K562 (cell line): Measurements from ENCODE around the gene SH3BGR. TPM values are rescaled to one million over a fixed set of nuclear protein-coding genes. Genes with fewer than 3 reads are reported as not detected.

ENCODE experiments used
- ATAC-seq: fragments of 200-7000 bp; cut with Tn5 transposase; 3 replicates; pipeline ENCODE4 v1.9.1; 2020; ENCODE audit warnings: moderate library complexity
- BruUV-seq: library from RNA; stranded (reverse); fragments of 400-500 nt; replicated peaks from 2 replicates; lab custom pipeline; 2021; lab: Mats Ljungman, UMichigan
- CTCF ChIA-PET: fragments of 300-600 bp; formaldehyde crosslinking; extraction: SDS; loops from one replicate; lab custom pipeline; 2021; ENCODE audit warnings: low intra/inter-chr PET ratio; lab: Yijun Ruan, JAX
- POLR2A ChIA-PET: fragments of 300-600, 350-650 bp; sonication (Branson Sonifier 250); formaldehyde crosslinking; extraction: SDS; loops from one replicate; lab custom pipeline; 2021; ENCODE audit warnings: antibody characterized with exemption, inconsistent platforms; lab: Yijun Ruan, JAX
- DNase-seq, 4 experiments: peaks; one replicate each; pipeline versions ENCODE4 v3.0.0 to v3.0.0-alpha.2; 2011 to 2018; ENCODE audit warnings: low spot score in 3 of 4, mixed read lengths in 3 of 4; ENCODE audit errors: extremely low read depth in 1 of 4
- FAIRE-seq: peaks from 2 replicates; lab custom pipeline; 2011; peaks lifted over from hg19 to GRCh38; lab: Jason Lieb, UNC
- H2AFZ ChIP-seq: 2 replicates; pipeline ENCODE4 v1.6.0; 2011; ENCODE audit warnings: low read depth, low read length, control low read depth, inconsistent platforms
- H3K27ac ChIP-seq: fragments of 200-600 bp; 3 replicates; pipeline ENCODE4 v1.8.0; 2011; ENCODE audit warnings: low read depth, mild to moderate bottlenecking, control low read depth, inconsistent platforms, low read length, moderate library complexity, mixed read lengths; ENCODE audit errors: extremely low read depth
- H3K27me3 ChIP-seq, 2 experiments: fragments of 300-600 bp in 1 of 2; 2 replicates in 1 of 2; 3 replicates in 1 of 2; pipeline versions ENCODE4 v1.6.0 to v1.8.0; 2011; ENCODE audit warnings: inconsistent platforms in 2 of 2, low read length in 2 of 2, mild to moderate bottlenecking in 1 of 2, mixed read lengths in 1 of 2, moderate library complexity in 1 of 2; ENCODE audit not compliant: control insufficient read depth in 2 of 2, insufficient read depth in 2 of 2
- H3K36me3 ChIP-seq: fragments of 300-600 bp; 3 replicates; pipeline ENCODE4 v1.8.0; 2011; ENCODE audit warnings: mild to moderate bottlenecking, low read length, inconsistent platforms; ENCODE audit not compliant: control insufficient read depth, insufficient read depth
- H3K4me1 ChIP-seq, 2 experiments: fragments of 200-600 bp in 1 of 2; replicated peaks in 1 of 2; 2 replicates in 1 of 2; 3 replicates in 1 of 2; pipeline versions ENCODE4 v1.5.1 to v1.8.0; 2011; ENCODE audit warnings: inconsistent platforms in 2 of 2, low read length in 2 of 2, mild to moderate bottlenecking in 1 of 2, mixed read lengths in 1 of 2, moderate library complexity in 1 of 2; ENCODE audit not compliant: control insufficient read depth in 2 of 2, insufficient read depth in 2 of 2
- H3K4me2 ChIP-seq: 2 replicates; pipeline ENCODE4 v1.6.1; 2011; ENCODE audit warnings: low read length, control low read depth, inconsistent platforms, mixed read lengths; ENCODE audit not compliant: insufficient read depth
- H3K4me3 ChIP-seq: fragments of 200-600 bp; sonication (generic), shearing (Covaris generic); 2 replicates; pipeline ENCODE4 v1.5.1; 2016; ENCODE audit warnings: control low read depth, inconsistent platforms
- H3K79me2 ChIP-seq: fragments of 200-600 bp; 3 replicates; pipeline ENCODE4 v1.8.0; 2011; ENCODE audit warnings: low read length, inconsistent platforms; ENCODE audit not compliant: control insufficient read depth, insufficient read depth
- H3K9ac ChIP-seq, 2 experiments: 2 replicates each; pipeline versions ENCODE4 v1.6.0 to v1.6.1; 2011; ENCODE audit warnings: low read depth in 2 of 2, low read length in 2 of 2, control low read depth in 1 of 2, inconsistent platforms in 1 of 2, mild to moderate bottlenecking in 1 of 2, mixed read lengths in 1 of 2; ENCODE audit not compliant: insufficient read depth in 1 of 2
- H3K9me1 ChIP-seq: one replicate; pipeline ENCODE4 v1.6.0; 2011; ENCODE audit warnings: inconsistent platforms, mild to moderate bottlenecking, low read length, moderate library complexity; ENCODE audit not compliant: control insufficient read depth, insufficient read depth
- H3K9me3 ChIP-seq: replicated peaks from 2 replicates; pipeline ENCODE4 v1.5.1; 2011; ENCODE audit warnings: low read depth, low read length, inconsistent platforms; ENCODE audit not compliant: control insufficient read depth, insufficient read depth
- H4K20me1 ChIP-seq: replicated peaks from 2 replicates; pipeline ENCODE4 v1.6.1; 2011; ENCODE audit warnings: low read length, inconsistent platforms, mixed read lengths; ENCODE audit not compliant: control insufficient read depth, insufficient read depth
- ASH1L ChIP-seq: fragments of 450-650 bp; IDR thresholded peaks from 2 replicates; pipeline ENCODE4 v1.6.1; 2018; ENCODE audit warnings: borderline replicate concordance, mild to moderate bottlenecking, low read depth; ENCODE audit not compliant: partially characterized antibody
- COPS2 ChIP-seq: fragments of 450-650 bp; conservative IDR thresholded peaks from 2 replicates; pipeline ENCODE4 v1.6.1; 2016; ENCODE audit warnings: mild to moderate bottlenecking, moderate library complexity
- KLF1 ChIP-seq: fragments of 450-650 bp; IDR thresholded peaks from 2 replicates; pipeline ENCODE4 v1.6.1; 2016; ENCODE audit warnings: missing genetic modification characterization, missing compliant biosample characterization
- MTA3 ChIP-seq: fragments of 450-650 bp; formaldehyde crosslinking; IDR thresholded peaks from 2 replicates; pipeline ENCODE4 v1.6.1; 2017; ENCODE audit warnings: mild to moderate bottlenecking, borderline replicate concordance
- NCOA4 ChIP-seq: fragments of 450-650 bp; IDR thresholded peaks from 2 replicates; pipeline ENCODE4 v1.6.1; 2018; ENCODE audit warnings: mild to moderate bottlenecking; ENCODE audit not compliant: partially characterized antibody
- NR2C1 ChIP-seq, 2 experiments: fragments of 450-650 bp; IDR thresholded peaks; 2 replicates each; pipeline ENCODE4 v1.6.1; 2017; ENCODE audit warnings: mild to moderate bottlenecking in 2 of 2, antibody characterized with exemption in 1 of 2, inconsistent platforms in 1 of 2, missing compliant biosample characterization in 1 of 2, missing genetic modification characterization in 1 of 2
- PHB ChIP-seq: fragments of 250-450 bp; sonication (Bioruptor Pico); IDR thresholded peaks from 2 replicates; pipeline ENCODE4 v1.5.0; 2021
- POLR2B ChIP-seq: fragments of 450-650 bp; IDR thresholded peaks from 2 replicates; pipeline ENCODE4 v1.6.1; 2018; ENCODE audit warnings: low read depth; ENCODE audit not compliant: partially characterized antibody
- RBM17 ChIP-seq: fragments of 200-400 bp; formaldehyde crosslinking; IDR thresholded peaks from 2 replicates; pipeline ENCODE4 v1.6.1; 2017; ENCODE audit warnings: low read depth, mild to moderate bottlenecking, low read length, borderline replicate concordance
- RBM39 ChIP-seq: fragments of 200-400 bp; formaldehyde crosslinking; optimal IDR thresholded peaks from 2 replicates; pipeline ENCODE3; 2018; ENCODE audit warnings: low read depth, low read length
- TARDBP ChIP-seq: fragments of 450-650 bp; IDR thresholded peaks from 2 replicates; pipeline ENCODE4 v1.6.1; 2016
- WHSC1 ChIP-seq: IDR thresholded peaks from one replicate; pipeline ENCODE4 v1.6.1; 2012; ENCODE audit warnings: low read length, control low read depth, inconsistent platforms
- XRCC4 ChIP-seq: IDR thresholded peaks from one replicate; pipeline ENCODE4 v1.6.1; 2011; ENCODE audit not compliant: insufficient read depth, insufficient read length; ENCODE audit errors: extremely low read depth
- ZNF133 ChIP-seq: fragments of 250-450 bp; sonication (Bioruptor Pico); IDR thresholded peaks from 2 replicates; pipeline ENCODE4 v1.4.0; 2020; ENCODE audit warnings: mild to moderate bottlenecking
- ZNF77 ChIP-seq: fragments of 250-450 bp; sonication (Bioruptor Pico); IDR thresholded peaks from 2 replicates; pipeline ENCODE4 v1.5.0; 2020
- ZZZ3 ChIP-seq: fragments of 450-650 bp; IDR thresholded peaks from 2 replicates; pipeline ENCODE4 v1.6.1; 2016; ENCODE audit warnings: antibody characterized with exemption, mild to moderate bottlenecking, moderate library complexity
- WGBS: fragments of 100-300 bp; shearing (Covaris generic); methylation state at CpG from one replicate; pipeline ENCODE4 v1.1.6; 2016; ENCODE audit warnings: low coverage, mixed read lengths; ENCODE audit not compliant: insufficient coverage; ENCODE audit errors: missing lambda C conversion rate; 5-methylcytosine and 5-hydroxymethylcytosine counted together
- in situ Hi-C: fragments of 300-500 bp; cut with MboI; formaldehyde crosslinking; loops from 4 replicates; pipeline ENCODE4 v1.15.0; 2018; ENCODE audit warnings: inconsistent platforms, mixed read lengths
- intact Hi-C: fragments of 100-400 bp; cut with micrococcal nuclease; formaldehyde crosslinking; loops from 2 replicates; pipeline ENCODE4 v1.14.2; 2022
- polyA plus RNA-seq, 8 experiments: library from polyadenylated mRNA; depleted of rRNA in 4 of 8; stranded (reverse) in 5 of 8; unstranded in 3 of 8; fragments of >200 nt; fragmentation: Nextera tagmentation in 2 of 8; fragmentation: Illumina TruSeq in 1 of 8; extraction: Ambion mirVana in 2 of 8; extraction: Trizol in 1 of 8; gene quantifications; 2 replicates each; pipeline versions ENCODE4 v1.2.1 to v1.2.3, GENCODE V29; 2011 to 2014; ENCODE audit warnings: inconsistent platforms in 1 of 8, missing spikeins in 1 of 8
- total RNA-seq, 7 experiments: library from RNA; depleted of rRNA in 6 of 7; stranded (reverse); fragments of >200 nt in 6 of 7; fragmentation: Illumina TruSeq in 2 of 7; extraction: Trizol in 2 of 7; gene quantifications; 2 replicates each; pipeline versions ENCODE4 v1.2.1 to v1.2.3, GENCODE V29; 2011 to 2021; ENCODE audit warnings: low replicate concordance in 1 of 7
- TF ChIP-seq, protein P1 (sequence below): fragments of 450-650 bp; formaldehyde crosslinking; conservative IDR thresholded peaks from 2 replicates; pipeline ENCODE4 v1.4.0; 2022; ENCODE audit warnings: mild to moderate bottlenecking, missing genetic modification characterization
- TF ChIP-seq, protein P2 (sequence below): sonication (generic); formaldehyde crosslinking; IDR thresholded peaks from 2 replicates; pipeline ENCODE4 v1.8.1; 2023; ENCODE audit warnings: mild to moderate bottlenecking, missing genetic modification reagents
- TF ChIP-seq, protein P3 (sequence below): fragments of 450-650 bp; IDR thresholded peaks from 2 replicates; pipeline ENCODE4 v1.6.1; 2016; ENCODE audit warnings: mild to moderate bottlenecking
- TF ChIP-seq, protein P4 (sequence below): fragments of 250-450 bp; sonication (Bioruptor Pico); IDR thresholded peaks from 2 replicates; pipeline ENCODE4 v1.8.0; 2022; ENCODE audit warnings: moderate library complexity, mild to moderate bottlenecking, inconsistent platforms

SH3BGR gene
- total and polyA plus RNA-seq, 9 of the 15 experiments (the other 6 are each of a cell fraction or from before 2014, with no cell fraction given) = 6.6 to 42.9 (median 25.6) TPM

DNA sequence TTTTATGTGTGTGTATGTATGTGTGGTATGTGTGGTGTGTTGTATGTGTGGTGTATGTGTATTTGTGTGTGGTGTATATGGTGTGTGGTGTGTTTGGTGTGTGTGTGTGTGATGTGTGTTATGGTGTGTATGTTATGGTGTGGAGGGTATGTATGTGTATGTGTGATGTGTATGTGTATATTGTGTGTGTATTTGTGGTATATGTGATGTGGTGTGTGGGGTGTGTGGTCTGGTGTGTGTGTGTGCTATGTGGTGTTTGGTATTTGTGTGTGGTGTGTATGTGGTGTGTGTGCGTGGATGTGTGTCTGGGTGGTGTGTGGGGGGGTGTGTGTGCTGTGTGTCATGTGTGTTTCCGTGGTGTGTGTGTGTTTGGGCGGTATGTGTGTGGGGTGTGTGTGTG is 59.3 kb downstream of the SH3BGR start:
- 51% methylated on average over 3 of the region's 3 CpGs for WGBS
- Histone ChIP-seq H2AFZ (no peak overlapping the region), H3K9ac (no peak overlapping the region), H3K4me2 (no peak overlapping the region), H3K9me1 (no peaks in the 10 kb centered on the region), H3K4me3 (no peak overlapping the region), H4K20me1 (no peaks in the 10 kb centered on the region; the same call in 1 of the 2 replicates), H3K79me2 (no peaks in the 10 kb centered on the region), H3K27ac (no peak overlapping the region), H3K9me3 (no peaks in the 10 kb centered on the region), H3K36me3 (no peaks in the 10 kb centered on the region; the same call in 2 of the 3 replicates), H3K27me3 (peaks cover 2 to 4% of the 10 kb centered on the region in 2 experiments; a peak in 2 of 5 replicates), H3K4me1 (no peaks in the 10 kb centered on the region; a peak in 1 of 5 replicates)
- no TSS peak for BruUV-seq
- ChIA-PET CTCF (no interaction called here), POLR2A (interaction anchor here (0.9 kb wide), 1 partner anchor 328 kb away, joined by 3 read pairs; the partner anchor contains the start of gene PSMG1)
- FAIRE-seq = peak; percentile 67
- DNase-seq = no peak
- intact Hi-C loops = no loop called here
- ATAC-seq = no peak
- in situ Hi-C loops = no loop called here
- TF ChIP-seq, protein P1, sequence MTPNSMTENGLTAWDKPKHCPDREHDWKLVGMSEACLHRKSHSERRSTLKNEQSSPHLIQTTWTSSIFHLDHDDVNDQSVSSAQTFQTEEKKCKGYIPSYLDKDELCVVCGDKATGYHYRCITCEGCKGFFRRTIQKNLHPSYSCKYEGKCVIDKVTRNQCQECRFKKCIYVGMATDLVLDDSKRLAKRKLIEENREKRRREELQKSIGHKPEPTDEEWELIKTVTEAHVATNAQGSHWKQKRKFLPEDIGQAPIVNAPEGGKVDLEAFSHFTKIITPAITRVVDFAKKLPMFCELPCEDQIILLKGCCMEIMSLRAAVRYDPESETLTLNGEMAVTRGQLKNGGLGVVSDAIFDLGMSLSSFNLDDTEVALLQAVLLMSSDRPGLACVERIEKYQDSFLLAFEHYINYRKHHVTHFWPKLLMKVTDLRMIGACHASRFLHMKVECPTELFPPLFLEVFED (CRISPR knock-in tag) = peak; percentile 38; the same call in 1 of the 2 replicates
- TF ChIP-seq RBM17 (no peak), WHSC1 (no peak), POLR2B (peak; percentile 22), COPS2 (no peak), ZZZ3 (no peak), NCOA4 (no peak), NR2C1 (IDR thresholded peaks at IDR 0.05) (no peak), NR2C1 (tag; IDR thresholded peaks at IDR 0.05) (no peak), ASH1L (no peak), PHB (CRISPR knock-in tag) (no peak), KLF1 (no peak), MTA3 (no peak), TARDBP (0 out of 2 replicates have a peak, but pooled peaks have one; percentile 42), ZNF133 (no peak), ZNF77 (no peak), RBM39 (no peak), XRCC4 (no peak)
- TF ChIP-seq, protein P2, sequence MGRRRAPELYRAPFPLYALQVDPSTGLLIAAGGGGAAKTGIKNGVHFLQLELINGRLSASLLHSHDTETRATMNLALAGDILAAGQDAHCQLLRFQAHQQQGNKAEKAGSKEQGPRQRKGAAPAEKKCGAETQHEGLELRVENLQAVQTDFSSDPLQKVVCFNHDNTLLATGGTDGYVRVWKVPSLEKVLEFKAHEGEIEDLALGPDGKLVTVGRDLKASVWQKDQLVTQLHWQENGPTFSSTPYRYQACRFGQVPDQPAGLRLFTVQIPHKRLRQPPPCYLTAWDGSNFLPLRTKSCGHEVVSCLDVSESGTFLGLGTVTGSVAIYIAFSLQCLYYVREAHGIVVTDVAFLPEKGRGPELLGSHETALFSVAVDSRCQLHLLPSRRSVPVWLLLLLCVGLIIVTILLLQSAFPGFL (CRISPR knock-in tag) = no peak
- TF ChIP-seq, protein P3, sequence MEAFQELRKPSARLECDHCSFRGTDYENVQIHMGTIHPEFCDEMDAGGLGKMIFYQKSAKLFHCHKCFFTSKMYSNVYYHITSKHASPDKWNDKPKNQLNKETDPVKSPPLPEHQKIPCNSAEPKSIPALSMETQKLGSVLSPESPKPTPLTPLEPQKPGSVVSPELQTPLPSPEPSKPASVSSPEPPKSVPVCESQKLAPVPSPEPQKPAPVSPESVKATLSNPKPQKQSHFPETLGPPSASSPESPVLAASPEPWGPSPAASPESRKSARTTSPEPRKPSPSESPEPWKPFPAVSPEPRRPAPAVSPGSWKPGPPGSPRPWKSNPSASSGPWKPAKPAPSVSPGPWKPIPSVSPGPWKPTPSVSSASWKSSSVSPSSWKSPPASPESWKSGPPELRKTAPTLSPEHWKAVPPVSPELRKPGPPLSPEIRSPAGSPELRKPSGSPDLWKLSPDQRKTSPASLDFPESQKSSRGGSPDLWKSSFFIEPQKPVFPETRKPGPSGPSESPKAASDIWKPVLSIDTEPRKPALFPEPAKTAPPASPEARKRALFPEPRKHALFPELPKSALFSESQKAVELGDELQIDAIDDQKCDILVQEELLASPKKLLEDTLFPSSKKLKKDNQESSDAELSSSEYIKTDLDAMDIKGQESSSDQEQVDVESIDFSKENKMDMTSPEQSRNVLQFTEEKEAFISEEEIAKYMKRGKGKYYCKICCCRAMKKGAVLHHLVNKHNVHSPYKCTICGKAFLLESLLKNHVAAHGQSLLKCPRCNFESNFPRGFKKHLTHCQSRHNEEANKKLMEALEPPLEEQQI = no peak
- TF ChIP-seq, protein P4, sequence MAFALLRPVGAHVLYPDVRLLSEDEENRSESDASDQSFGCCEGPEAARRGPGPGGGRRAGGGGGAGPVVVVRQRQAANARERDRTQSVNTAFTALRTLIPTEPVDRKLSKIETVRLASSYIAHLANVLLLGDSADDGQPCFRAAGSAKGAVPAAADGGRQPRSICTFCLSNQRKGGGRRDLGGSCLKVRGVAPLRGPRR (CRISPR knock-in tag) = no peak
